Stomach (tissue), 9 donors: Measurements from ENCODE around the gene SMTNL2. TPM values are rescaled to one million over a fixed set of nuclear protein-coding genes. Genes with fewer than 3 reads are reported as not detected.
"Not testable (repeated sequence)": the region's sequence is repeated elsewhere in the genome, so short reads cannot be mapped to it uniquely, and the experiment has no call there.

Experiments
- DNase-seq, 2 donors: peaks; one replicate each; pipeline versions ENCODE4 v3.0.0 to v3.0.0-alpha.2; 2013 to 2019
- H3K27ac ChIP-seq, 5 donors: fragments of 200-600 bp in 4 of 5; sonication (generic) in 4 of 5; one replicate each; pipeline ENCODE4 v1.5.1; 2013 to 2019; ENCODE audit warnings: mild to moderate bottlenecking in 1 of 5, moderate library complexity in 1 of 5
- H3K27me3 ChIP-seq, 3 donors: fragments of 200-600 bp; sonication (generic); one replicate each; pipeline ENCODE4 v1.5.1; 2017 to 2019; ENCODE audit warnings: mixed run types in 1 of 3
- H3K36me3 ChIP-seq, 4 donors: fragments of 200-600 bp; sonication (generic); 1 replicate in 3 of 4; 2 replicates in 1 of 4; pipeline ENCODE4 v1.5.1; 2016 to 2019
- H3K4me1 ChIP-seq, 4 donors: fragments of 200-600 bp; sonication (generic); one replicate each; pipeline ENCODE4 v1.5.1; 2016 to 2019
- H3K4me3 ChIP-seq, 4 donors: fragments of 200-600 bp; sonication (generic) in 3 of 4; one replicate each; pipeline ENCODE4 v1.5.1; 2016 to 2019; ENCODE audit warnings: mild to moderate bottlenecking in 1 of 4
- H3K9me3 ChIP-seq, 4 donors: fragments of 200-600 bp; sonication (generic); one replicate each; pipeline ENCODE4 v1.5.1; 2016 to 2019
- CTCF ChIP-seq, 7 experiments: fragments of 450-650 bp in 4 of 7; fragments of 200-600 bp in 3 of 7; sonication (generic) in 3 of 7; IDR thresholded peaks; one replicate each; pipeline ENCODE4 v1.5.1; 2016 to 2019; ENCODE audit warnings: antibody characterized with exemption in 7 of 7, control low read depth in 2 of 7, mild to moderate bottlenecking in 1 of 7
- EP300 ChIP-seq: sonication (generic); formaldehyde crosslinking; IDR thresholded peaks from one replicate; pipeline ENCODE4 v1.6.1; 2017; ENCODE audit warnings: antibody characterized with exemption
- POLR2A ChIP-seq, 4 donors: fragments of 450-650 bp; IDR thresholded peaks; one replicate each; pipeline ENCODE4 v1.6.1; 2016; ENCODE audit warnings: antibody characterized with exemption in 4 of 4, control low read depth in 2 of 4, mild to moderate bottlenecking in 1 of 4, moderate library complexity in 1 of 4
- POLR2AphosphoS5 ChIP-seq, 3 donors: sonication (generic); formaldehyde crosslinking; IDR thresholded peaks; one replicate each; pipeline ENCODE4 v1.6.1; 2016; ENCODE audit warnings: antibody characterized with exemption in 3 of 3
- WGBS, 5 donors: extraction: QIAGEN DNeasy Blood & Tissue Kit in 3 of 5; methylation state at CpG; one replicate each; pipeline versions ENCODE4 v1.1.5 to v1.1.7; 2013 to 2018; 5-methylcytosine and 5-hydroxymethylcytosine counted together
- intact Hi-C: fragments of 100-400 bp; cut with DNase I; formaldehyde crosslinking; loops from one replicate; pipeline ENCODE4 v1.15.1; 2023; ENCODE audit warnings: low total_unique reads
- polyA plus RNA-seq, 3 donors: library from polyadenylated mRNA; stranded (reverse); fragments of 200-250 nt; gene quantifications; one replicate each; pipeline ENCODE4 v1.2.3, GENCODE V29; 2013
- total RNA-seq, 5 donors: library from RNA; depleted of rRNA; stranded (reverse); fragments of >200 nt; gene quantifications; one replicate each; pipeline versions ENCODE4 v1.1.0 to v1.2.3, GENCODE V29; 2014 to 2016
- donor health status: healthy with polysubstance abuse.
- donor health status: Bipolar disorder and iron deficiency.
- donor health status: healthy.

Gene SMTNL2
- total and polyA plus RNA-seq, 8 donors, result 0.50 to 1.9 (median 1.5) TPM; not detected in 4

GRCh38 chr17:4645642-4646041, 61.3 kb downstream of the SMTNL2 start:
- Histone ChIP-seq H3K36me3 (no peaks in the 10 kb centered on the region), H3K9me3 (no peaks in the 10 kb centered on the region), H3K4me3 (no peak overlapping the region), H3K27me3 (peaks cover 11 to 65% (median 24%) of the 10 kb centered on the region in 3 donors), H3K4me1 (peaks cover 0 to 17% (median 12%) of the 10 kb centered on the region in 4 donors), H3K27ac (no peak overlapping the region)
- TF ChIP-seq EP300, result no peak
- TF ChIP-seq CTCF (IDR thresholded peaks at IDR 0.05), result no peak
- no peak for TF ChIP-seq POLR2AphosphoS5 (IDR thresholded peaks at IDR 0.05)
- TF ChIP-seq POLR2A (IDR thresholded peaks at IDR 0.05), result no peak
- intact Hi-C loops, result no loop called here
- no peak for DNase-seq
- 71 to 79% (median 77%) methylated on average over 5 of the region's 5 CpGs for WGBS, 5 donors

DNA sequence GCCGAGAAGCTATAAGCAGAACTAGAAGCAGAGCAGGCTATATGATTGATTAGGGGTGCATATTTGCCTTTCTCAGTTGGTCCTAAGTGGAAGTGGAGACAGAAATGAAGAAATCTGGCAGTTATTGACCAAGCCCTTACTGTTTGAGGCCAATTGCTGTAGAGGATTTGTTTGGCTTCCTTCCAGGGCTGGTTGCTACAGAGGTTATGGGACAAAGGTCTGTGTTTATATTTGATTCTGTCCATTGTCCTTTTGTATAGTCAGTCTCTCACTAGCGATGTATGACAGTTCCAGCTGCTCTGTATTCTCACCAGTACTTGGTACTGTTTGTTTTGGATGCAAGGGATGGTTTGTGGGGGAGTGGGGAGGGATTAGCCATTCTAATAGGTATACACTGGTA, 64.4 kb downstream of the SMTNL2 start:
- Histone ChIP-seq H3K36me3 (no peaks in the 10 kb centered on the region), H3K27ac (no peak overlapping the region), H3K9me3 (no peaks in the 10 kb centered on the region), H3K4me3 (no peak overlapping the region), H3K27me3 (peaks cover 0 to 51% (median 0%) of the 10 kb centered on the region in 3 donors), H3K4me1 (peaks cover 0 to 4% (median 0%) of the 10 kb centered on the region in 4 donors)
- WGBS, 5 donors, result 20 to 36% (median 23%) methylated on average over 2 of the region's 2 CpGs
- intact Hi-C loops, result no loop called here
- DNase-seq, result peak in 1 of 2 donors; percentile 60
- no peak for TF ChIP-seq POLR2A (IDR thresholded peaks at IDR 0.05)
- TF ChIP-seq CTCF (IDR thresholded peaks at IDR 0.05), result no peak
- TF ChIP-seq POLR2AphosphoS5 (IDR thresholded peaks at IDR 0.05), result no peak
- TF ChIP-seq EP300, result no peak

- H3K27me3 ChIP-seq, result peaks cover 0 to 42% (median 0%) of the 10 kb centered on the region in 3 donors
- no peak for DNase-seq
- H3K4me1 ChIP-seq, result peaks cover 0 to 4% (median 0%) of the 10 kb centered on the region in 4 donors
- no peak overlapping the region for H3K4me3 ChIP-seq
- 61 to 78% (median 70%) methylated on average over 5 of the region's 5 CpGs for WGBS, 5 donors
- no peak for TF ChIP-seq EP300
- TF ChIP-seq POLR2A (IDR thresholded peaks at IDR 0.05), result no peak
- TF ChIP-seq CTCF (IDR thresholded peaks at IDR 0.05), result no peak
- TF ChIP-seq POLR2AphosphoS5 (IDR thresholded peaks at IDR 0.05), result no peak
- no peaks in the 10 kb centered on the region for H3K36me3 ChIP-seq
- H3K9me3 ChIP-seq, result no peaks in the 10 kb centered on the region
- intact Hi-C loops, result no loop called here
- H3K27ac ChIP-seq, result no peak overlapping the region
These were observed 68.7 kb downstream of the SMTNL2 start for GRCh38 chr17:4652997-4653396.

DNA sequence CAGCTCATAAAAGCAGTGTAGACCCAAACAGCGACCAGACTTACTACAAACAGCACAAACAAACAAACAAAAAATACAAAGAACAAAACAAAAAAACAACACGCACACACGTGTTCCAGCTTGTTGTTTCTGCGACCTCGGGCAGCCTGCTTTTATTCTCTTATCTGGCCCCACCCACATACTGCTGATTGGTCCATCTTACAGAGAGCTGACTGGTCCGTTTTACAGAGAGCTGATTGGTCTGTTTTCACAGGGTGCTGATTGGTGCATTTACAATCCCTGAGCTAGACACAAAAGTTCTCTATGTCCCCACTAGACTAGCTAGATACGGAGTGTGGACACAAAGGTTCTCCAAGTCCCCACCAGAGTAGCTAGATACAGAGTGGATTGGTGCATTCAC, 71.6 kb downstream of the SMTNL2 start:
- intact Hi-C loops, result not testable (repeated sequence)

GRCh38 chr17:4657678-4658077, 73.3 kb downstream of the SMTNL2 start:
- Histone ChIP-seq H3K36me3 (no peaks in the 10 kb centered on the region), H3K27me3 (peaks cover 0 to 37% (median 0%) of the 10 kb centered on the region in 3 donors), H3K9me3 (no peaks in the 10 kb centered on the region), H3K4me3 (no peak overlapping the region), H3K4me1 (no peaks in the 10 kb centered on the region), H3K27ac (no peak overlapping the region)
- intact Hi-C loops, result no loop called here
- WGBS, 5 donors, result 76 to 93% (median 92%) methylated on average over 2 of the region's 2 CpGs
- TF ChIP-seq POLR2A (IDR thresholded peaks at IDR 0.05) (no peak), POLR2AphosphoS5 (IDR thresholded peaks at IDR 0.05) (no peak), EP300 (no peak), CTCF (IDR thresholded peaks at IDR 0.05) (no peak)
- DNase-seq, result no peak

More for the DNA sequence above, 71.6 kb downstream of the SMTNL2 start:
- 83 to 89% (median 87%) methylated on average over 7 of the region's 7 CpGs for WGBS, 5 donors
- H3K27me3 ChIP-seq, result peaks cover 0 to 48% (median 0%) of the 10 kb centered on the region in 3 donors
- H3K4me1 ChIP-seq, H3K9me3 ChIP-seq, H3K27ac ChIP-seq, H3K36me3 ChIP-seq, DNase-seq, H3K4me3 ChIP-seq: not testable (repeated sequence)
